Posterior vena cava (tissue), 2 donors: ENCODE measurements around the gene SPATA6. TPM values are rescaled to one million over a fixed set of nuclear protein-coding genes. Genes with fewer than 3 reads are reported as not detected.
"Not testable (repeated sequence)": the region's sequence is repeated elsewhere in the genome, so short reads cannot be mapped to it uniquely, and the experiment has no call there.

ENCODE experiments used
- DNase-seq: peaks from one replicate; pipeline ENCODE4 v3.0.0-alpha.2; 2020; ENCODE audit warnings: low spot score
- intact Hi-C, 2 donors: fragments of 100-400 bp; cut with DNase I; formaldehyde crosslinking; loops; one replicate each; pipeline versions ENCODE4 v1.14.1 to v1.14.2; 2022 to 2023
- total RNA-seq, 2 donors: library from RNA; stranded (reverse); fragmentation: NEBNext Ultra II Directional; extraction: Animal tissue kit (Norgen Biotek cat#: 25700); gene quantifications; one replicate each; pipeline ENCODE4 v1.2.1, GENCODE V29; 2021
- donor health status: DM: yes; HTN: yes; CAD: no.
- donor health status: DM: yes; HTN: yes; CAD: no.

Gene SPATA6
- total RNA-seq, 2 donors from 2014 or later, result 22.2 to 24.7 TPM

GRCh38 chr1:48391926-48392325 is 80.1 kb downstream of the SPATA6 start:
- intact Hi-C loops, result no loop called here
- no peak for DNase-seq

GRCh38 chr1:48387409-48387808 is 84.6 kb downstream of the SPATA6 start:
- DNase-seq, result no peak
- intact Hi-C loops, result no loop called here

- DNase-seq, result no peak
- intact Hi-C loops, result no loop called here
These were observed 97.2 kb downstream of the SPATA6 start for GRCh38 chr1:48374785-48375184.

GRCh38 chr1:48371598-48371997 is 100.4 kb downstream of the SPATA6 start:
- DNase-seq, result no peak
- intact Hi-C loops, result no loop called here

- DNase-seq, result no peak
- intact Hi-C loops, result no loop called here
These were observed 109.1 kb downstream of the SPATA6 start for GRCh38 chr1:48362901-48363300.

GRCh38 chr1:48356901-48357300 is 115.1 kb downstream of the SPATA6 start:
- intact Hi-C loops, result no loop called here
- no peak for DNase-seq

GRCh38 chr1:48344373-48344772 is 127.6 kb downstream of the SPATA6 start:
- DNase-seq, result no peak
- intact Hi-C loops, result no loop called here

GRCh38 chr1:48341221-48341620 is 130.8 kb downstream of the SPATA6 start:
- intact Hi-C loops, result no loop called here
- DNase-seq, result no peak

- no peak for DNase-seq
- intact Hi-C loops, result no loop called here
These were observed 133.7 kb downstream of the SPATA6 start for GRCh38 chr1:48338257-48338656.

GRCh38 chr1:48333316-48333715 is 138.7 kb downstream of the SPATA6 start:
- no peak for DNase-seq
- intact Hi-C loops, result no loop called here

- intact Hi-C loops, result no loop called here
- no peak for DNase-seq
These were observed 139.9 kb downstream of the SPATA6 start for GRCh38 chr1:48332115-48332514.

GRCh38 chr1:48329905-48330304 is 142.1 kb downstream of the SPATA6 start:
- intact Hi-C loops, result no loop called here
- peak; percentile 79 for DNase-seq

- intact Hi-C loops, result no loop called here
These were observed 142.5 kb downstream of the SPATA6 start for GRCh38 chr1:48329486-48329885.

GRCh38 chr1:48311829-48312228 is 160.2 kb downstream of the SPATA6 start:
- intact Hi-C loops, DNase-seq: not testable (repeated sequence)

More at GRCh38 chr1:48329486-48329885, 142.5 kb downstream of the SPATA6 start:
- no peak for DNase-seq

- no peak for DNase-seq
- intact Hi-C loops, result no loop called here
These were observed 162.4 kb downstream of the SPATA6 start for GRCh38 chr1:48309564-48310082.

- intact Hi-C loops, result no loop called here
These were observed 169.4 kb downstream of the SPATA6 start for GRCh38 chr1:48302652-48303051.

GRCh38 chr1:48294656-48295055 is 177.3 kb downstream of the SPATA6 start:
- intact Hi-C loops, result loop anchor here in 1 of 2 donors (5.0 kb wide), 1 partner anchor 1052 kb away; no protein-coding TSS in a partner anchor

More at GRCh38 chr1:48302652-48303051, 169.4 kb downstream of the SPATA6 start:
- no peak for DNase-seq

GRCh38 chr1:48294094-48294493 is 177.9 kb downstream of the SPATA6 start:
- intact Hi-C loops, result not testable (repeated sequence)

More at GRCh38 chr1:48294656-48295055, 177.3 kb downstream of the SPATA6 start:
- DNase-seq, result no peak

GRCh38 chr1:48292706-48293105 is 179.3 kb downstream of the SPATA6 start:
- no peak for DNase-seq
- intact Hi-C loops, result no loop called here

More at GRCh38 chr1:48294094-48294493, 177.9 kb downstream of the SPATA6 start:
- DNase-seq, result not testable (repeated sequence)

GRCh38 chr1:48291421-48291820 is 180.6 kb downstream of the SPATA6 start:
- no peak for DNase-seq
- intact Hi-C loops, result no loop called here

GRCh38 chr1:48285525-48285924 is 186.5 kb downstream of the SPATA6 start:
- intact Hi-C loops, result no loop called here
- DNase-seq, result no peak
